ENCODE data around the gene UST.

The UST gene

GRCh38 chr6:149107520-149107919 is 360.7 kb downstream of the UST start:
- in situ Hi-C loops (cut with MboI; ENCODE audit: low sequenced_read_pairs, unreplicated experiment): no loop called here
- no peak for DNase-seq (ENCODE audit: low spot score)

GRCh38 chr6:149108038-149108748 is 361.4 kb downstream of the UST start:
- in situ Hi-C loops (cut with MboI; ENCODE audit: low sequenced_read_pairs, unreplicated experiment): no loop called here
- DNase-seq (ENCODE audit: low spot score): no peak
- TF ChIP-seq CTCF (IDR thresholded peaks at IDR 0.05; ENCODE audit: borderline replicate concordance, control extremely low read depth, extremely low read depth, insufficient read depth, missing control alignments): no peak

More at GRCh38 chr6:149107520-149107919, 360.7 kb downstream of the UST start:
- no peak for TF ChIP-seq CTCF (IDR thresholded peaks at IDR 0.05; ENCODE audit: borderline replicate concordance, control extremely low read depth, extremely low read depth, insufficient read depth, missing control alignments)

- in situ Hi-C loops (cut with MboI; ENCODE audit: low sequenced_read_pairs, unreplicated experiment): no loop called here
- DNase-seq (ENCODE audit: low spot score): no peak
- TF ChIP-seq CTCF (IDR thresholded peaks at IDR 0.05; ENCODE audit: borderline replicate concordance, control extremely low read depth, extremely low read depth, insufficient read depth, missing control alignments): no peak
These were observed 361.9 kb downstream of the UST start for GRCh38 chr6:149108749-149109100.

GRCh38 chr6:149109397-149110070 is 362.7 kb downstream of the UST start:
- no peak for TF ChIP-seq CTCF (IDR thresholded peaks at IDR 0.05; ENCODE audit: borderline replicate concordance, control extremely low read depth, extremely low read depth, insufficient read depth, missing control alignments)
- no peak for DNase-seq (ENCODE audit: low spot score)
- in situ Hi-C loops (cut with MboI; ENCODE audit: low sequenced_read_pairs, unreplicated experiment): no loop called here

- TF ChIP-seq CTCF (IDR thresholded peaks at IDR 0.05; ENCODE audit: borderline replicate concordance, control extremely low read depth, extremely low read depth, insufficient read depth, missing control alignments): no peak
- no peak for DNase-seq (ENCODE audit: low spot score)
- in situ Hi-C loops (cut with MboI; ENCODE audit: low sequenced_read_pairs, unreplicated experiment): no loop called here
These were observed 364.8 kb downstream of the UST start for GRCh38 chr6:149111556-149112115.

- DNase-seq (ENCODE audit: low spot score): peak; percentile 40
- TF ChIP-seq CTCF (IDR thresholded peaks at IDR 0.05; ENCODE audit: borderline replicate concordance, control extremely low read depth, extremely low read depth, insufficient read depth, missing control alignments): no peak
- in situ Hi-C loops (cut with MboI; ENCODE audit: low sequenced_read_pairs, unreplicated experiment): no loop called here
These were observed 366.1 kb downstream of the UST start for GRCh38 chr6:149112976-149113375.
